BE2C (cell line): ENCODE data around the gene ZFY.
"Not testable (repeated sequence)": the region's sequence is repeated elsewhere in the genome, so short reads cannot be mapped to it uniquely, and the experiment has no call there.

Experiments used
- DNase-seq: peaks from one replicate; pipeline ENCODE4 v3.0.0-alpha.2; 2020
- H3K27me3 ChIP-seq: fragments of 250-450 bp; sonication (Bioruptor Pico); 2 replicates; pipeline ENCODE4 v1.5.1; 2020; ENCODE audit warnings: mild to moderate bottlenecking
- H3K36me3 ChIP-seq: fragments of 250-450 bp; sonication (Bioruptor Pico); 2 replicates; pipeline ENCODE4 v1.5.1; 2020; ENCODE audit warnings: mild to moderate bottlenecking
- H3K4me1 ChIP-seq: fragments of 250-450 bp; sonication (Bioruptor Pico); 2 replicates; pipeline ENCODE4 v1.5.1; 2020
- H3K4me3 ChIP-seq: 2 replicates; pipeline ENCODE4 v1.5.1; 2011; ENCODE audit warnings: low read depth, low read length
- H3K9me3 ChIP-seq: fragments of 250-450 bp; sonication (Bioruptor Pico); 2 replicates; pipeline ENCODE4 v1.5.1; 2020
- TF ChIP-seq, protein P1 (sequence below): IDR thresholded peaks from 2 replicates; pipeline ENCODE4 v1.5.1; 2012; ENCODE audit warnings: mild to moderate bottlenecking, low read depth, low read length

ZFY gene

DNA sequence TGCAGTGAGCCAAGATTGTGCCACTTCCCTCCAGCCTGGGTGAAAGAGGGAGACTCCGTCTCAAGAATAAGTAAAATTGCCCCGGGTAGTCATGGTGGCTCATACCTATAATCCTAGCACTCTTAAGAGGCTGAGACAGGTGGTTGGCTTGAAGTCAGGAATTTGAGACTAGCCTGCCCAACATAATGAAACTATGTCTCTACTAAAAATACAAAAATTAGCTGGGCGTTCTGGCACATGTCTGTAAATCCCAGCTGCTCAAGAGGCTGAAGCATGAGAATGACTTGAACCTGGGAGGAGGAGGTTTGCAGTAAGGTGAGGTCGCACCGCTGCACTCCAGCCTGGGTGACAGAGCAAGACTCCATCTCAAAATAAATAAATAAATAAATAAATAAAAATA is 49.3 kb downstream of the ZFY start:
- Histone ChIP-seq H3K27me3 (no peaks in the 10 kb centered on the region), H3K4me3 (no peak overlapping the region), H3K36me3 (no peaks in the 10 kb centered on the region), H3K4me1 (no peaks in the 10 kb centered on the region), H3K9me3 (no peaks in the 10 kb centered on the region)
- TF ChIP-seq, protein P1, sequence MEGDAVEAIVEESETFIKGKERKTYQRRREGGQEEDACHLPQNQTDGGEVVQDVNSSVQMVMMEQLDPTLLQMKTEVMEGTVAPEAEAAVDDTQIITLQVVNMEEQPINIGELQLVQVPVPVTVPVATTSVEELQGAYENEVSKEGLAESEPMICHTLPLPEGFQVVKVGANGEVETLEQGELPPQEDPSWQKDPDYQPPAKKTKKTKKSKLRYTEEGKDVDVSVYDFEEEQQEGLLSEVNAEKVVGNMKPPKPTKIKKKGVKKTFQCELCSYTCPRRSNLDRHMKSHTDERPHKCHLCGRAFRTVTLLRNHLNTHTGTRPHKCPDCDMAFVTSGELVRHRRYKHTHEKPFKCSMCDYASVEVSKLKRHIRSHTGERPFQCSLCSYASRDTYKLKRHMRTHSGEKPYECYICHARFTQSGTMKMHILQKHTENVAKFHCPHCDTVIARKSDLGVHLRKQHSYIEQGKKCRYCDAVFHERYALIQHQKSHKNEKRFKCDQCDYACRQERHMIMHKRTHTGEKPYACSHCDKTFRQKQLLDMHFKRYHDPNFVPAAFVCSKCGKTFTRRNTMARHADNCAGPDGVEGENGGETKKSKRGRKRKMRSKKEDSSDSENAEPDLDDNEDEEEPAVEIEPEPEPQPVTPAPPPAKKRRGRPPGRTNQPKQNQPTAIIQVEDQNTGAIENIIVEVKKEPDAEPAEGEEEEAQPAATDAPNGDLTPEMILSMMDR, result no peak
- no peak for DNase-seq

GRCh38 chrY:2987178-2987577 is 52.0 kb downstream of the ZFY start:
- not testable (repeated sequence) for H3K36me3 ChIP-seq, DNase-seq, H3K9me3 ChIP-seq, H3K27me3 ChIP-seq, H3K4me1 ChIP-seq, H3K4me3 ChIP-seq

GRCh38 chrY:2997369-2997768 is 62.2 kb downstream of the ZFY start:
- not testable (repeated sequence) for H3K4me1 ChIP-seq, H3K9me3 ChIP-seq, H3K36me3 ChIP-seq, H3K27me3 ChIP-seq, DNase-seq, H3K4me3 ChIP-seq

- H3K36me3 ChIP-seq, result no peaks in the 10 kb centered on the region
- H3K9me3 ChIP-seq, result no peaks in the 10 kb centered on the region
- TF ChIP-seq, protein P1, result no peak
- DNase-seq, result no peak
- no peaks in the 10 kb centered on the region for H3K27me3 ChIP-seq
- H3K4me3 ChIP-seq, result no peak overlapping the region
- H3K4me1 ChIP-seq, result no peaks in the 10 kb centered on the region
Measured at GRCh38 chrY:3002190-3002589, 67.0 kb downstream of the ZFY start.

DNA sequence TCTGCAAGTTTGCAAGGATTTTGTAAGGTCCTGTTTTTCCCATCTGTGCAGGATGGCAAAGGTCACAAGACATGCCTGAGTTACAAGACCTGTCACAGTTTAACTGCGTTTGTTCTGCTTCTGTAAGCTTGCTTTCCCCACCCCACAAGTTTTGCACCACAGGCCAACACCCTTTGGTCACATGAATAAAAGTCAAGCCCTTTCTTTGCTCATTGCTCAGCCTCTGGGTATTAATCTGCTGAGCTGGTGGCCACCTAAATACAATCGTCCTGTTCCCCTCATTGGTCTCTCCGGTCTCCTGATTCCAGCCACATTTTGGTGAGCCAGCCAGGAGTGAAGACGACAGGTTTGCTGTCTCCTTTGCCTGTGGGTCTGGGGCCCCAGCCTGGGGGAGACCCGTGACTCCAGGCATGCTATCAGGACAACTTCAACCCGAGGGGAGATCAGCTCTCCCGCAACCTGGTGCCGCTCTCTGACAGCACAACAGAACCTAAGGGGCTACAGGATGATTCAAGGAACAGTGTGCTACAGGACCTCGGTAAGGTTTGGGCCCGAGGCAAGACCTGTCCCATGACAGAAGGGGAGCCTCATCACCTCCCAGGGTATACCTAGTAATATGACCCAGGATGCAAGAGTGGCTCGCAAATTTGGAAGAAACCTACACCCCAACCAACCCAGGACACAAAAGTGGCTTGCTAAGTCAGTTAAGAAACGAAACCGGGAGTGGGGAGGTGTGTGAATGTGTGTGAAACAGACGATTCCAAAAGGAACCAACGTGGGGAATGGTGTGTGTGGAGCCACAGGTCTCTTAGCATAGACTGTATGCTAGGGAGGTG is 67.7 kb downstream of the ZFY start:
- DNase-seq, result no peak
- Histone ChIP-seq H3K9me3 (no peaks in the 10 kb centered on the region), H3K36me3 (no peaks in the 10 kb centered on the region), H3K4me3 (no peak overlapping the region), H3K4me1 (no peaks in the 10 kb centered on the region), H3K27me3 (no peaks in the 10 kb centered on the region)
- TF ChIP-seq, protein P1, result no peak

DNA sequence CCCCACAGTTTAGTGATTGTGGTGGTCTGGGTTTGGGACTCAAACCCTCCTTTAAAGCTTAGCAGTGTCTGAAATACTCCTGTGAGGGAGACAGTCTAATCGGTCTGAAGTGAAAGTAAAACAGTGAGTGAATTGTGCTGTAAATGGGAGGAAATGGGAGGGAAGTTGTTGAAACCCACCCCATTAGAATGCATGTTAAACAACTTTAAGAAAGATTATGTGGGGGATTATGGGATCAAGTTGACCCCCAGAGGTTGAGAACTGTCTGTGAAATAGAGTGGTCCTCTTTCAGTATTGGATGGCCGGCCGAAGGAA is 68.3 kb downstream of the ZFY start:
- Histone ChIP-seq H3K9me3 (no peaks in the 10 kb centered on the region), H3K27me3 (no peaks in the 10 kb centered on the region), H3K4me3 (no peak overlapping the region), H3K36me3 (no peaks in the 10 kb centered on the region), H3K4me1 (no peaks in the 10 kb centered on the region)
- TF ChIP-seq, protein P1, result no peak
- DNase-seq, result no peak

DNA sequence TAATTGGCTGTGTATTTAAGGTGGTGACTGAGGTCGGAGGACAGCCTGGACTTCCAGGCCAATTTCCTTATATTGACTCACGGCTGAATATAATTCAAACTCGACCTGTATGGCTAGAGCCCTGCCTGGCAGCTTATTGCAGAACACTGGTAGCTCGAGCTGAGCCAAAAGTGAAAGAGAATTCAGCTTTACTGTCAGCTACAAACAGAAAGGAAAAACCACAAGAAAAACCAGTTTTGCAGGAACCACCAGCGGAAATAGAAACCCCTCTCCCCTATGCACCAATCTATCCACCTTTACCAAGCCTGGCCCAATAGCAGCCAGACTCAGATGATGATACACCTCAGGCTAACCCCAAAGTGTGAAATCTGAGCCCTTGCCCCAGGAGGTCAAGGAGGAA is 68.7 kb downstream of the ZFY start:
- H3K36me3 ChIP-seq, result no peaks in the 10 kb centered on the region
- no peaks in the 10 kb centered on the region for H3K9me3 ChIP-seq
- H3K4me1 ChIP-seq, result no peaks in the 10 kb centered on the region
- no peak overlapping the region for H3K4me3 ChIP-seq
- H3K27me3 ChIP-seq, result no peaks in the 10 kb centered on the region
- TF ChIP-seq, protein P1, result no peak
- DNase-seq, result no peak

DNA sequence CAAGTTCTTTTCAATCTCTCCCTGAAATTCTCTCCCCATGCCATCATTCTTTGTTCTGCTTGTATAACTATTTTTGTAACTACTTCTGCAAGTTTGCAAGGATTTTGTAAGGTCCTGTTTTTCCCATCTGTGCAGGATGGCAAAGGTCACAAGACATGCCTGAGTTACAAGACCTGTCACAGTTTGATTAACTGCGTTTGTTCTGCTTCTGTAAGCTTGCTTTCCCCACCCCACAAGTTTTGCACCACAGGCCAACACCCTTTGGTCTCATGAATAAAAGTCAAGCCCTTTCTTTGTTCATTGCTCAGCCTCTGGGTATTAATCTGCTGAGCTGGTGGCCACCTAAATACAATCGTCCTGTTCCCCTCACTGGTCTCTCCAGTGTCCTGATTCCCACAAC is 70.8 kb downstream of the ZFY start:
- not testable (repeated sequence) for H3K4me3 ChIP-seq, DNase-seq, H3K9me3 ChIP-seq, H3K4me1 ChIP-seq, H3K36me3 ChIP-seq, H3K27me3 ChIP-seq
